GM12865 (cell line): ENCODE results near the gene TTC16.

Source experiments
- DNase-seq: peaks from one replicate; pipeline ENCODE4 v3.0.0; 2010; ENCODE audit warnings: low read depth
- H3K4me3 ChIP-seq: 2 replicates; pipeline ENCODE4 v1.5.1; 2011; ENCODE audit warnings: mild to moderate bottlenecking, low read depth, low read length, control low read depth
- TF ChIP-seq, protein P1 (sequence below): IDR thresholded peaks from 2 replicates; pipeline ENCODE4 v1.5.1; 2011; ENCODE audit warnings: low read length, control low read depth, low read depth, inconsistent platforms; ENCODE audit not compliant: insufficient read depth; ENCODE audit errors: missing control alignments

Gene TTC16

DNA sequence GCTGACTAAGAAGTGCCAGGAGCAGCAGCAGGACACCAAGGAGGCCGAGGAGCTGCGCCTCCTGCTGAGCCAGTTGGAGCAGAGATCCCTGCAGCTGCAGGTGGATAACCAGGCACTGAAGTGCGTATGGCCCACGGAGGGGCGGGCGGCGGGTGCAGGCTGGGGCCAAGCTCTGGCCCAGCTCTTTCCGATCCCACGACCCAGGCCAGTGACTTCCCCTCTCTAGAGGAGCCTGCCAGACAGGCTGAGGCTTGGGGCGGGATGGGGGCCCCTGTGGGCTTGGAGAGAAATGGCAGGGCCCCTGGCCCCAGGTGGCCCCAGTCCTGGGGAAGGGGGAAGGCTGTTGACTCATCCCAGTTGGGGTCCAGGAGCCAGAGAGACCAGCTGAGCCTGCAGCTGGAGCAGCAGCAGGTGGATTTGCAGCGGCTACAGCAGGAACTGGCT is 4.0 kb upstream of the TTC16 start:
- TF ChIP-seq, protein P1, sequence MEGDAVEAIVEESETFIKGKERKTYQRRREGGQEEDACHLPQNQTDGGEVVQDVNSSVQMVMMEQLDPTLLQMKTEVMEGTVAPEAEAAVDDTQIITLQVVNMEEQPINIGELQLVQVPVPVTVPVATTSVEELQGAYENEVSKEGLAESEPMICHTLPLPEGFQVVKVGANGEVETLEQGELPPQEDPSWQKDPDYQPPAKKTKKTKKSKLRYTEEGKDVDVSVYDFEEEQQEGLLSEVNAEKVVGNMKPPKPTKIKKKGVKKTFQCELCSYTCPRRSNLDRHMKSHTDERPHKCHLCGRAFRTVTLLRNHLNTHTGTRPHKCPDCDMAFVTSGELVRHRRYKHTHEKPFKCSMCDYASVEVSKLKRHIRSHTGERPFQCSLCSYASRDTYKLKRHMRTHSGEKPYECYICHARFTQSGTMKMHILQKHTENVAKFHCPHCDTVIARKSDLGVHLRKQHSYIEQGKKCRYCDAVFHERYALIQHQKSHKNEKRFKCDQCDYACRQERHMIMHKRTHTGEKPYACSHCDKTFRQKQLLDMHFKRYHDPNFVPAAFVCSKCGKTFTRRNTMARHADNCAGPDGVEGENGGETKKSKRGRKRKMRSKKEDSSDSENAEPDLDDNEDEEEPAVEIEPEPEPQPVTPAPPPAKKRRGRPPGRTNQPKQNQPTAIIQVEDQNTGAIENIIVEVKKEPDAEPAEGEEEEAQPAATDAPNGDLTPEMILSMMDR = no peak
- no peak for DNase-seq
- no peak overlapping the region for H3K4me3 ChIP-seq

DNA sequence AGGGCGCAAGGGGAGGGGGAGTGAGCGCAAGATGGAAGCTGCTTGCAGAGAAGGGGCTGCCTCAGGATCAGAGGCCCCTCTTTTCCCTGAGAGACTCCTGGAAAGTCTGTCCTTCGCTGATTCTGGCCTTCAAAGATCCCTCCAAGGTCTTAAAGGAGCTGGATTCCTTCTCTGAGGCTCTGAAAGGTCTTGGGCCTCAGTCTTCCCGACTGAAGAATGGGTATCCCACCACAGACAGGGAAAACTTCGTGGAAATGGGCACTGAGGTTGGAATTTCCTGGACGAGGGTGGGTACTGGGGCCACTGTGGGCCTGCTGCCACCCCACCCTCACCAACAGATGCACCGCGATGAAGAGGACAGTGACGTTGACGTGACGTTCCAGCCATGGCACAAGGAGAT is 3.5 kb upstream of the TTC16 start:
- DNase-seq = no peak
- no peak overlapping the region for H3K4me3 ChIP-seq
- TF ChIP-seq, protein P1 = no peak

DNA sequence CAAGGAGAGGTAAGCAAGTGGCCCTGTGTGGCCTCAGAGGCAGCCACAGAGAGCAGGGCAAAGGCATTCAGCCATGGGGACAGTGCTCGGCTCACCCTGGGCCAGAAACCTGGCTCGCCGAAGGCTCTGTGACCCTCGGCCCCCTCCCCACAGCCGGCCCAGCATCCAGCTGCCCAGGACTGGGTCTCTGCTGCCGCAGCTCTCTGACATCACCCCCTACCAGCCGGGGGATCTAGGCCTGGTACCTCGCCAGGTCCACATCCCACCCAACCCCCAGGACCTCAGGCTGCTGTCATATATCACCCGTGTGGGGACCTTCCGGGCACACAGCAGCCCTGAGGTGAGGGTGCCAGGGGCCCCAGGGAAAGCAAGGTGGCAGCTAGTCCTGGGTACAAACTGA is 3.0 kb upstream of the TTC16 start:
- TF ChIP-seq, protein P1 = no peak
- no peak for DNase-seq
- no peak overlapping the region for H3K4me3 ChIP-seq

DNA sequence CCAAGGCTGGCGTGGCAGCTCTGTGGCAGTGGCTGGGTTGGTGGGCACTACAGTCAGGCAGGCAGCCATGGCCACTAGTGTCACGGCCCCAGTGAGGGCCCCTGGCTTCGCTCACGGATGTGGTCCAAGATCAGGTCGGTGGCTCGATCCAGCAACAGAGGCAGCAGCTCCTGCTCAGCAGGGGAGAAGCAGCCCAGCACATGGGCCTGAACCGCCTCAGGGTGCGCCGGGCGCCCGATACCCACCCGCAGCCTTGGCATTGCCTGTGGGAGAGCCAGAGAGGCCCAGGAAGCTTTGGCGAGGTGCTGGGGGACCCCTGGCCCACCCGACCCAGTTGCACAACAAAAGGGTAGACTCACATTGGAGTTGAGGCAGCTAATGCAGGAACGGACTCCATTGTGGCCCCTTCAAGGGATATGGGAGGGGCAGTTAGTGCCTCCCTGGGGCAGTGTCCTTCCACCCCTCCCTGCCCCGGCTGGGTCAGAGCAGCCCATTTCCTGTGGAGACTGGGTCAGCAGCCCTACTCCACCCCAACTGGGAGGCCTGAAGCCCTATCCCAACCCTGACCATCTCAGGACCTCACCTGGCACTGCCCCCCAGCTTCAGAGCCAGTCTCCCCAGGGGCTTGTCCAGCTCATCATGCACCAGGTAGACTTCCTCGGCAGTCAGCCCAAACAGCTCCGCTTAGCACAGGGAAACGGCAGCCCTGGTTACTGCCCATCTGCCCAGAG is 1.7 kb upstream of the TTC16 start:
- TF ChIP-seq, protein P1 = no peak
- no peak for DNase-seq
- no peak overlapping the region for H3K4me3 ChIP-seq

DNA sequence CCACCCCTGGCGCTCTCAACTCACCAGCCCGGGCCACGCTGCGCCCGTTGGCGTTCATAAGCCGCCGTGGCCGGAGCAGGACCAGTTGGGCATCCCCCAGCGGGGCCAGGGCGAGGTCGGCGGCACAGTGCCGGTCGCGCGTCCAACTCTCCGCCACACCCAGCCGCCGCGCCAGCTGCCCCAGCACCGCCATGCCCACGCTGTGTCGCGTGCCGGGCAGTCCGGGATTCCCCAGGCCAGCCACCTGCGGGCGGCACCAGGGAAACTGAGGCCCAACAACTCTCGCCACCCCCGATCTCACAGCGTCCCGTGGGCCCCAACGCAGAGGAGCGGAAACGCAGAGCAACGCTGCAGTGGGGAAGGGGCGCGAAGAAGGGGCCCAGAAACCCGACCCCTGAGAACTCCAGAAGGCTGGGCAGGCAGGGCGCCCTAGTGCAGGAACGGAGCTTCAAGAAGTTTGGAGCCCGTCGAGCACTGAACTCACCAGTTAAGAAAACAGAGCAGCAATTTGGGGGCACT is 869 bp upstream of the TTC16 start:
- DNase-seq = no peak
- peak overlapping the region; percentile 88 for H3K4me3 ChIP-seq
- TF ChIP-seq, protein P1 = no peak

DNA sequence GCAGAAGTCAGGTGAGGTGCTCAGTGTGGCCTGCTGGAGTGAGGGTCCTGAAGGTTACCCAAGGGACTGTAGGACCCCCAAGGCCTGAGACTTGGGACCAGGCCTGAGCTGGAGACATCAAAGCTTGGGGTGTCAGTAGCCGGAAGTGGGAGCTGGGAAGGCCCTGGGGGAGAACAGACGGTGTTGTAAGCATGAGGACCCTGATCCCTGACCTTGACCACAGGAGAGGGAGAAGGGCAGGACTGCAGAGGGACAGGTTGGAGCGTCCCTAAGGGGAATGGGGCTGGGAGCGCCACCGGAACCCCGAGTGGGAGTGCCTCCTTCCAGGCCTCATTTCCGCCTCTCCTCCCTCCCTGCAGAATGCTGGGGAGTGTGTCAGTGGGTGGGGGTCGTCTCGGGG is 533 bp downstream of the TTC16 start:
- no peak for DNase-seq
- no peak overlapping the region for H3K4me3 ChIP-seq
- TF ChIP-seq, protein P1 = no peak

DNA sequence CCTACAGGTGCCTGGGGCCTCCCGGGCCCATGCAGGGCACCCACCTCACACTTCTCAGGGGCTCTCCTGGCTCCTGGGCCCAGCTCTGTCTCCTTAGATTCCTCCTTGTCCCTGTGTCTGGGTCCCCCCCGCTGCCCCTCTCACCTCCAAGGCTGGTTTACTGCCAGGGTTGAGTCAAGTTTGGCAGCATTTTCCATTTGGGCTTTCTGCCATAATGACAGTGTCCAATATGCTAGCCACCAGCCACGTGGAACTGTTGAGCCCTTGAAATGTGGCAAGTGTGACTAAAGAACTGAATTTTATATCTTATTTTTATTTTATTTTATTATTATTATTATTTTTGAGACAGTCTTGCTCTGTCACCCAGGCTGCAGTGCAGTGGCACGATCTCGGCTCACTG is 1.9 kb downstream of the TTC16 start:
- DNase-seq = no peak
- H3K4me3 ChIP-seq = no peak overlapping the region
- TF ChIP-seq, protein P1 = no peak
